ENCODE measurements around the gene KIAA1671.

GRCh38 chr22:25048071-25048470, 95.6 kb downstream of the KIAA1671 start:
- no peak for TF ChIP-seq POLR2A (IDR thresholded peaks at IDR 0.05; ENCODE audit: low read depth)
- TF ChIP-seq, protein P1, sequence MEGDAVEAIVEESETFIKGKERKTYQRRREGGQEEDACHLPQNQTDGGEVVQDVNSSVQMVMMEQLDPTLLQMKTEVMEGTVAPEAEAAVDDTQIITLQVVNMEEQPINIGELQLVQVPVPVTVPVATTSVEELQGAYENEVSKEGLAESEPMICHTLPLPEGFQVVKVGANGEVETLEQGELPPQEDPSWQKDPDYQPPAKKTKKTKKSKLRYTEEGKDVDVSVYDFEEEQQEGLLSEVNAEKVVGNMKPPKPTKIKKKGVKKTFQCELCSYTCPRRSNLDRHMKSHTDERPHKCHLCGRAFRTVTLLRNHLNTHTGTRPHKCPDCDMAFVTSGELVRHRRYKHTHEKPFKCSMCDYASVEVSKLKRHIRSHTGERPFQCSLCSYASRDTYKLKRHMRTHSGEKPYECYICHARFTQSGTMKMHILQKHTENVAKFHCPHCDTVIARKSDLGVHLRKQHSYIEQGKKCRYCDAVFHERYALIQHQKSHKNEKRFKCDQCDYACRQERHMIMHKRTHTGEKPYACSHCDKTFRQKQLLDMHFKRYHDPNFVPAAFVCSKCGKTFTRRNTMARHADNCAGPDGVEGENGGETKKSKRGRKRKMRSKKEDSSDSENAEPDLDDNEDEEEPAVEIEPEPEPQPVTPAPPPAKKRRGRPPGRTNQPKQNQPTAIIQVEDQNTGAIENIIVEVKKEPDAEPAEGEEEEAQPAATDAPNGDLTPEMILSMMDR (IDR thresholded peaks at IDR 0.05) = no peak
- TF ChIP-seq POLR2AphosphoS5 (IDR thresholded peaks at IDR 0.05) = no peak

Measured in esophagus muscularis mucosa (tissue), 3 donors.